Activated CD4-positive, alpha-beta T cell treated with anti-CD3 and anti-CD28 coated beads, Interleukin-2, amount 50 U/mL, for 24 hours (primary cell): ENCODE data around the gene PLEKHA6.

Experiments used
- DNase-seq, 2 donors: peaks; one replicate each; pipeline ENCODE4 v3.0.0-alpha.2; 2020; ENCODE audit warnings: low read depth in 1 of 2, low spot score in 1 of 2

PLEKHA6 gene

DNA sequence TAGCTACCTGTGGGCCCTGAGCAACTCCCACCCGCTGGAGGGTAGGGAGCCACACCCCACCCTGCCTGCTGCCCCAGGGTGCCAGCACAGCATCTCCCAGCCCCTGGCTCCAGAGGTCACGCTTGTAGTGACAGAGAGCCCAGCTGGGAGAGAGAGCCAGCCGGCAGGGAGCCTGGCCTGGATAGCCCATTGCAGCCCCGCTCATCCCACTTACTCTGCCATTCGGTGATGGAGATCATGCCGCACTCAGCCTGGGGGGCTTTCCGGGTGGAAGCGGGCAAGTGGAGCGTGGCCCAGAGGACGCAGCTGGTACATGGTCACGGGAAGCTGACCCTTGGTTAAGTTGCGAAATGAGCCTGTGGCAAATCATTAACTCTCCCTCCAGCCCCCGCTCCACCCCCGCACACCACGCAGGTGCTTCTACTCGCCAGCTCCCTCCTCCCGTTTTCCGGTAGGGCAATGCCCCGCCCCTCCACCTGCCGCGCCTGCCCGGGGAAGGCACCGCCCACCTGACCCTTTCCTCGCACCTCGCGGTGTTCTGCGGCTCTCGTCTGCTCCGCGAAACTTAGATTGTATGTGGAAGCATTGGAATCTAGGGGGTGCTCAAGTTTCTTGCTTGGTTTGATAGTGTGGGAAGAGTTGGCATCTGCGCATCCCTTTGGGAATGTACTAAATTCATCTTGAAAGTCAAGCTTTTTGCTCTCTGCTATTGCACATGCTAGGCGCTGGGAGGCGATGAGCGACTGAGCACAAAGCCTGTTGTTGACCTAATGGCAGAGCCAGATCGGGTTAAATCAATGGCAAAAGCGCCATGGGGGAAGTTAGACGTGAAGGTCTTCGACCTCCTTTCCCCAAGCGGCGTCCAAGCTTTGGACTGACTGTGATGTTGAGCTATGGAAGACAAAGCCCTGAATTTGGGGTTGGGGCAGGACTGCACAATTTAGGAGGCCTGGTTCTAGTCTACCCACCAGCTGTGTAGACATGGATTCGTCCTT is 145.8 kb downstream of the PLEKHA6 start, which contains the start of gene GOLT1A:
Gene GOLT1A, minus strand, starts transcription at position 321 of the 995 bp plus-strand sequence. Its CDS starts 82 bp downstream, at position 239.
- DNase-seq, result no peak

DNA sequence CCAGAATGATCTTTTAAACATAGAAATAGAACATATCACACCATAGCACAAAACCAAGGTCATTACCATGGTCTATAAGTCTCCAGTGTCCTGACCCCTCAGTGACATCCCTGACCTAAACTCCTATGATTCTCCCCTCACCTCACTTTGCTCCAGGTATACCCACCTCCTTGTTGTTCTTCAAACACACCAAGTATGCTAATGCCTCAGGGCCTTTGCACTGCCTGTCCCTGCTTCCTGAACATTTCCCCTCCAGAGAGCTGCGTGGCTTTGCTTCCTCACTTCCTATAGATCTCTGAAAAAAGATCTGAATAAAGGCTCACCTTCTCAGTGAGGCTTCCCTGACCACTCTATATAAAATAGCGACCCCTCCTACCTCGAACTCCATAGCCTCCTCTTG is 147.0 kb downstream of the PLEKHA6 start:
- no peak for DNase-seq

DNA sequence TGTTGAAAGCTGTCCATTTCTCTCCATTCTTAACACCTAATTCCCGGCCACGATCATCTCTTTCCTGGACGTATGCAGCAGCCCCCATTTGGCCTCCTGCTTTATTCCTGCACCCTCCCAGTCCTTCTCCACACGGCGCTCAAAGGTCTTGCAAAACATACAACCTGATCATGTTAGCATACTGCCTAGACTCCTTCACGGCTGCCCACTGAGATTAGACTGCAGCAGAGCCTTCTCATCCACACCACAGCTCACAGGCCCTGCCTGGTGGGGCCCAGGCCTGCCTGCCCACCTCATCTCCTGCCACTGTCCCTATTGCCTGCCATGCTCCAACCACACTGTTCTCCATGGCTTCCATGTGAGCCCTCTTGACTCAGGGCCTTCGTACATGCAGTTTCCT is 148.7 kb downstream of the PLEKHA6 start:
- no peak for DNase-seq

DNA sequence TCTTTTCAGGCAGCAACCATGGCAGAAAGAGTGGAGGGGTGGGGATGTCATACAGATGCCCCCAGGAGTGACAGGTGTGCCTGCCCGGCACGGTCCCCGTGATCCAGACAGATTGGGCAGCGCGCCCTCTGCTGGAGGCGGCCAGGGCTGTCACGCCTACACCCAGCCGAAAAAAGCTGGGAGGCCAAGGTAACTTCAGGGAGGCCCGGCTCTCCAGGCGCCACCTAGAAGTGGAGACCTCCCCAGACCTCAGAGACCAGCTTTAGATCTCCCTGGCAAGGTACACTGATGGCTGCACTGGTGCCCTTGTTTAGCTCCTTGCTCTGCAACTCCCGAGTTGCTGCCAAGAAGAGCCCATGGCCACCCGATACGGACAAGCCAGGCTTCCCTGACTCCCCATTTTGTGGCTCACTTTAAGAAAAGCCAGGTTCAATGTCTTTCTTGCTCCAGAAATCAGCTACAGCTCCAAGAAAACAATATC is 152.6 kb downstream of the PLEKHA6 start:
- peak; percentile 54 to 59 for DNase-seq

DNA sequence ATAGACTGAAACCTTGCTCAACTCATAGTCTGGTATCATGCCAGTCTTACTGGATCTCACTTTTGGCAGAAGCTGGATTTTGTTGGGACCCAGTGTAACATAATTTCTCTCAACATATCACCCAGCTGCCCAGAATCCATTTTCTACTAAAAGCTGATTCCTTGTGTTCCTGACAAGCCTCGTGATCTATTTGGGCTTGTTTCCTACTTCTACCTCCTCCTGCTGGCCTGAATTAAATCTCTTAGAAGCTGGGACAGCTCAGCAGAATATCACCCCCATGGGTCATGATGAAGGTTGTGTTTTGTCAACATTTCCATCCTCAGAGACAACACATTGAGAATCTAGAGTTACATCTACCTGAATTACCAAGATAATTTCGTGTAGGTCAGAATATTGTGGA is 153.6 kb downstream of the PLEKHA6 start:
- no peak for DNase-seq

DNA sequence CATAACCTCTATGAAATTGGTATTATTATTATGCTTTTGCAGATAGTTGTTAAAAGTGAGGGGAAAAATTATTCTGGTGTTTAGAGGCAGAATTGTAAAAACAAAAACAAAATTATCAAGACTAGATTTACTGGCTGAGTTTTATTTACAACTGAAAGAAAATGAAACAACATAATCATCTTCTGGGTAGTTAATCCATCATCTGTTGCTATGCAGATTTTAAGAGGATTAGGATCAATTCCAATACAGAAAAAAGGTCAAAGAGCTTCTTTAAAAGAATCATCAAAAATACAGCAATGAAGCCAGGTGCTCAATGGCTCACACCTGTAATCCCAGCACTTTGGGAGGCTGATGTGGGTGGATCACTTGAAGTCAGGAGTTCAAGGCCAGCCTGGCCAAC is 154.2 kb downstream of the PLEKHA6 start:
- DNase-seq, result no peak

GRCh38 chr1:204204944-204205343 is 154.8 kb downstream of the PLEKHA6 start:
- no peak for DNase-seq

GRCh38 chr1:204203206-204203767 is 156.4 kb downstream of the PLEKHA6 start:
- no peak for DNase-seq

DNA sequence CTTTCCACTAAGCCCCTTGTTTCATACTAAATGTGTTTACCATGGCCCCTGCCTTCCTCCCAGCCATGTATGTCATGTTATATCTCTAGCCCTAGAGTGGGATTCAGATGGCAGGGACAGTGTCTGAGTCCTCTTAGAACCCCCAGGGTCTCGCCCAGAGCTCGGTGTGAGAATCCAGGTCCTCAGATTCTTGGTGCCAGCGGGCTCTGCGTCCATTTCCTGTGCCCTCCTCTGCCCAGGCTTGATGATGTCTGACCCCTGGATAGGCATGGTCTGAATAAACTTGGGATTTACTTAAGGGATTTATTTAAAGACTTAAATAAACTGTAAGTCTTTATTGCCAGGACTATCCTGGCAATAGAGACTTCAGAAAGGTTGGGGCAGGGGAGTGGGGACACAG is 157.2 kb downstream of the PLEKHA6 start:
- no peak for DNase-seq

DNA sequence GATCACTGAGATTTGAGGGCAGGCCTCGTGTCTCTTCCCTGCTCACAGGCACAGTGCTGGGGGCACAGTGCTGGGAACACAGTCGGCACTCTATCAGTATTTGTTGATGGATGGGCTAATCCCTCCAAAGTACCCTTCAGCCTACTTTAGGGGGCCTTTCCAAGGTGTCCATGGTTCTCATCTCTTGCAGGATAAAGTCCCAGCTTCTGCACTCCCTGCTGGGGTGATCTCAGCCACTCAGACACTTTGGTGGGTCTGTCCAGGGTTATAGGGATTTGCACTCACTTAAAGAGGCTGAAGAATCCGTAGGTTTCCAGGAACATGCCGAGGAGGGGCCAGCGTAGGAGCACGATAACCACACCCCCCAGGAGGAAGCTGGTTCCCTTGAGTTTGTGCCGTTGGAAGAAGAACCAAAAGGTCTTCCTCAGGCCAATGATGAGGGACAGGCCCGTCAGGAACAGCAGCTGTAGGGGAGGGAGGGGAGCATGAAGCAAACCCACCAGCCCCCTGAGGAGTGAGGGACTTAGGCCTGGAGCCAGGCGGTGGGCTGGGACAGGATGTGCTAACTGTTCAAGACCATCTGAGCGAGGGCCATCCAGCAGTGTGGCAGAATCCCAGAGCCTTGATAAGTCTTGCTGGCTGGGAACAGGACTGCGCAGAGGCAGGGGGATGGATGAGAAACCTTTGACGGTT is 158.2 kb downstream of the PLEKHA6 start:
- no peak for DNase-seq

- DNase-seq, result no peak
Measured at GRCh38 chr1:204199579-204199978, 160.2 kb downstream of the PLEKHA6 start.

- DNase-seq, result no peak
Measured at GRCh38 chr1:204198348-204199340, 161.1 kb downstream of the PLEKHA6 start.

GRCh38 chr1:204197068-204197467 is 162.7 kb downstream of the PLEKHA6 start:
- DNase-seq, result no peak

DNA sequence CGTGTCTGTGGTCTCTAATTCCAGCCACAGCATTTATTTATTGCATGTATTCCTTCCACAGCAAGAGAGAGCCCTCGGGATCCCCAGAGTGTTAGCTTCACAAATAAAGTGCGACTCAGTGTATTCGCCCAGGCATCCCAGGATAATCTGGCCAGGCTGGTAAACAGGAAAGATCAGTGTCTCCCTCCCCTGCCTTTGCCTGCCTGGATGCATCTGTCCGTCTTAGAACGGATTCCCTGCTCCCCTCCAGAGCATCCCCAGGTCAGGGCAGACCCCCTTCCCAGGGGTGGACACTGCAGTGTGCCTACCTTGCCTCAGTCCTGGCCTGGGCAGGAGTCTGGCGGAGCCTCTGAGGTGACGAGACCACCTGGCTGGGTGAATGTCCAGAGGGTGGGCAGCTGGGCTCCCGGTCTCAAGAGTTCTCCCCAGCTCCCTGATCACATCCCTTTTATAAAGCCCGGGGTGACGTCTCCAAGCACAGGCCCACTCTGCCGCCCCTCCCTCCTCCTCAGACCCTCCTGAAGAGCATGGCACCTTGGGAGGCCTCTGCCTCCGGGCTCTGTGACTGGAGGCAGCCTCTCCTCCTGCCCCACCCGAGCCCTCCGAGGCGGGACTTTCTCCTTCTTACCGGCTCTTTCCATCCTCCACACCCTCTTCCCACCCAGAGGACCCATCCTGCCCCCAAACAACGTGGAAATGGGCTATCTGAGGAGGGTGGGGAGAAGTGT is 163.5 kb downstream of the PLEKHA6 start, which contains the start of gene KISS1:
Gene KISS1, minus strand, starts transcription at position 424 of the 728 bp plus-strand sequence. CDS start 3,615 bp downstream, outside the sequence.
- DNase-seq, result no peak

DNA sequence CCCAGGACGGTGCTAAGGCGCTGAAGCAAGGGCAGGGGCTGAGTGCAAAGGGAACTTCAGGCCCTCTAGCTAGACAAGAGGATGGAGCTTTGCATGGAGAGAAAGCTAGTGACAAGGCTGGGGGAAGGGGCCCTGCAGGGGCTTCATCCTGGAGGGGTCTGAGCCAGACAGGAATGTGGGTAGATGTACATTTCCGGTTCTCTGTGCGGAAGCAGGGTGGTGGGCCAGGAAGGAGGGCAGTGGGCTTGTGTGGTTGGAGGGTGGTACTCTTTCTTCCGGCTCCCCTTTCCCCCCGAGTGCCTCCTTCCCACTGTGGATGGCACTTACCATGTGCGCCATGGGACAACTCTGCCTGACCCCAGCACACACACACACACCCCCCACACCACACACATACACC is 165.0 kb downstream of the PLEKHA6 start:
- DNase-seq, result no peak

GRCh38 chr1:204194080-204194479 is 165.6 kb downstream of the PLEKHA6 start:
- no peak for DNase-seq

DNA sequence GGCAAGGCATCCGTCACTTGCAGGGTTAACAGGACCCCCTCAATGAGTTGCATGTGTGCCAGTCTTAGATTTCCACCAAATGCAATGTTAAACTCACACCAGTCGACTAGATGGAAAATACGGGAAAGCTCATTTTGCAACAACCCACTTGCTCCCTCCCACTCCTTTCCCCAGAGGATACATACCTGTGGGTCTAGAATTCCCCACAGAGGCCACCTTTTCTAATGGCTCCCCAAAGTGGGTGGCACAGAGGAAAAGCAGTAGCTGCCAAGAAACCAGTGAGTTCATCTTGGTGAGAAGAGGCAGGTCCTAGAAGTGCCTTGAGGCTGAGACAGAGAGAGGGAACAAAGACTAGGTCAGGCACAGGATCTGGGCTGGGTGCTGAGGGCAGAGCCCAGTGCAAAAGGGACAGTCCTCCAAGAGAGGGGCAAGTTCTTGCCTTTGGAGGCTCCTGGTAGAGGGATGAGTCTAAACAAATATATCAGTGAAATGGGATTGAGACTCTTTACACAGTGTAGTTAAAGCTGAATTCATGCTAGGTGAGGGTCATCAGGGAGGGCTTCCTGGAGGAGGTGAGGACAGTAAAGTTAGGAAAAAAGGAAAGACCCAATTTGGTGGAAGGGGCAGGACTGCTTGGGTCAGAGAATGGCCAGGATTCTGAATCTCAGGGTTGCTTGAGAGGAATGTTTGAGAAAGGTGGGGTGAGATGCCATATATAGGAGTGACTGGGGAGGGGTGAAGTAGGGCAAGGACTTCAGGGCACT is 167.0 kb downstream of the PLEKHA6 start:
- DNase-seq, result no peak

DNA sequence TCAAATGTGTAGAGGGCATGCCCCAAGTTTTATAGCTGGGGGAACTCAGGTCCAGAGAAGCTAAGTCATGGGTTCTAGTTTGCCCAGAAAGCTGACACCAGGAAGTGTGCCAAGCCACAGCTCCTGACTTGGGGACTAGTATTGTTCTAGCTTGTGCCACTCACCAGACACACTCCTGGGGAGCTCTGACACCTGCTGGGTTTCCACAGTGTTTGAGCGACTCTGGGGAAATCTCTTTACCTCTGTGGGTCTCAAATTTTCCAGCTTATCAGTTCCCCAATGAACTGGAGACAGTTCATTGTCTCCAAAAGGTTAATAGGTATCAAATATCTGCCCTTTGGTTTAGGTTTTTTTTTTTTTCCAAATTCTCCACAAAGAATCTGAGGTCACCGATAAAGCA is 167.7 kb downstream of the PLEKHA6 start:
- DNase-seq, result no peak

DNA sequence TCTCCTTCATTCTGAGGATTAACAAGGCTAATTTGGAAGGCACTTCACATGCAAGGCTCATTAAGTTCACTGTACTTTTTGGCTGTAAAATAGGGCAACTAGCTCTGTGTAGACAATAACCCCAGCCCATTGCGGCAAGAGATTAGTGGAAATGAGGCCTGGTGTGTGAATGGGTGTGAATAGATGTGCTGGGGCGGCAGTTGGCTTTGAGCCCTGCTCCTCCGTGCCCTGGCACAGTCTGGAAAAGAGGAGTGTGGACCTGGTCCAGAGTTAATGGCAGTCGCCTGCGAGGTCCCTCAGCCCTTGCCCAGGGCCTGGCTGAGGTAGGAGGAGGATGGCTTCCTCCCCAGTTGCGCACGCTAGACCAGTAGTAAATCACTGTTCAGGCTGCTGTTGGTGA is 168.3 kb downstream of the PLEKHA6 start:
- no peak for DNase-seq
